Measurements from ENCODE around the gene KRT14.
"Not testable (repeated sequence)": the region's sequence is repeated elsewhere in the genome, so short reads cannot be mapped to it uniquely, and the experiment has no call there.

Gene KRT14

GRCh38 chr17:41623184-41623861 is 36.6 kb upstream of the KRT14 start:
- DNase-seq (ENCODE audit: low read depth in 4 of 4, low spot score in 1 of 4): not testable (repeated sequence)

GRCh38 chr17:41622340-41623183 is 35.9 kb upstream of the KRT14 start:
- DNase-seq (ENCODE audit: low read depth in 4 of 4, low spot score in 1 of 4): not testable (repeated sequence)

- DNase-seq (ENCODE audit: low read depth in 4 of 4, low spot score in 1 of 4): no peak
Observed at GRCh38 chr17:41621916-41622315, 35.2 kb upstream of the KRT14 start.

- not testable (repeated sequence) for DNase-seq (ENCODE audit: low read depth in 4 of 4, low spot score in 1 of 4)
Observed at GRCh38 chr17:41621435-41621817, 34.7 kb upstream of the KRT14 start.

- DNase-seq (ENCODE audit: low read depth in 4 of 4, low spot score in 1 of 4): no peak
Observed at GRCh38 chr17:41620583-41621434, 34.1 kb upstream of the KRT14 start.

- DNase-seq (ENCODE audit: low read depth in 4 of 4, low spot score in 1 of 4): not testable (repeated sequence)
Observed at GRCh38 chr17:41619927-41620582, 33.4 kb upstream of the KRT14 start.

- DNase-seq (ENCODE audit: low read depth in 4 of 4, low spot score in 1 of 4): no peak
Observed at GRCh38 chr17:41619036-41619926, 32.6 kb upstream of the KRT14 start.

GRCh38 chr17:41618341-41619035 is 31.8 kb upstream of the KRT14 start:
- DNase-seq (ENCODE audit: low read depth in 4 of 4, low spot score in 1 of 4): no peak

GRCh38 chr17:41617698-41618097 is 31.0 kb upstream of the KRT14 start:
- no peak for DNase-seq (ENCODE audit: low read depth in 4 of 4, low spot score in 1 of 4)

GRCh38 chr17:41617136-41617535 is 30.4 kb upstream of the KRT14 start:
- no peak for DNase-seq (ENCODE audit: low read depth in 4 of 4, low spot score in 1 of 4)

- not testable (repeated sequence) for DNase-seq (ENCODE audit: low read depth in 4 of 4, low spot score in 1 of 4)
Observed at GRCh38 chr17:41616486-41616885, 29.8 kb upstream of the KRT14 start.

- DNase-seq (ENCODE audit: low read depth in 4 of 4, low spot score in 1 of 4): no peak
Observed at GRCh38 chr17:41615454-41615853, 28.8 kb upstream of the KRT14 start.

- DNase-seq (ENCODE audit: low read depth in 4 of 4, low spot score in 1 of 4): not testable (repeated sequence)
Observed at GRCh38 chr17:41614767-41615166, 28.1 kb upstream of the KRT14 start.

GRCh38 chr17:41614098-41614497 is 27.4 kb upstream of the KRT14 start:
- DNase-seq (ENCODE audit: low read depth in 4 of 4, low spot score in 1 of 4): no peak

- DNase-seq (ENCODE audit: low read depth in 4 of 4, low spot score in 1 of 4): no peak
Observed at GRCh38 chr17:41613277-41614082, 26.8 kb upstream of the KRT14 start.

- DNase-seq (ENCODE audit: low read depth in 4 of 4, low spot score in 1 of 4): not testable (repeated sequence)
Observed at GRCh38 chr17:41612376-41613160, 25.9 kb upstream of the KRT14 start, which contains the start of gene KRT16. Gene KRT16 (minus strand): TSS chr17:41612767. CDS start chr17:41612688, 79 bp downstream.

- DNase-seq (ENCODE audit: low read depth in 4 of 4, low spot score in 1 of 4): no peak
Observed at GRCh38 chr17:41610965-41611640, 24.4 kb upstream of the KRT14 start.

All from stimulated activated CD4-positive, alpha-beta T cell treated with anti-CD3 and anti-CD28 coated beads, Interleukin-1b, Interleukin-23, amount 100 ng/mL, for 24 hours (primary cell).